IPS-15b (cell line): ENCODE data around the gene TMEM69.

Experiments
- H3K27me3 ChIP-seq: one replicate; pipeline ENCODE4 v1.6.1; 2013; ENCODE audit warnings: low read length; ENCODE audit not compliant: control insufficient read depth, insufficient read depth
- H3K36me3 ChIP-seq: one replicate; pipeline ENCODE4 v1.6.1; 2013; ENCODE audit warnings: low read length; ENCODE audit not compliant: control insufficient read depth, insufficient read depth
- H3K4me1 ChIP-seq: one replicate; pipeline ENCODE4 v1.6.1; 2013; ENCODE audit warnings: mild to moderate bottlenecking, low read length; ENCODE audit not compliant: control insufficient read depth, insufficient read depth
- H3K4me3 ChIP-seq: one replicate; pipeline ENCODE4 v1.5.1; 2013; ENCODE audit warnings: low read depth, low read length
- H3K9ac ChIP-seq: one replicate; pipeline ENCODE4 v1.6.1; 2013; ENCODE audit warnings: low read depth, mild to moderate bottlenecking, low read length
- H3K9me3 ChIP-seq: one replicate; pipeline ENCODE4 v1.6.1; 2013; ENCODE audit warnings: mild to moderate bottlenecking, low read length; ENCODE audit not compliant: control insufficient read depth, insufficient read depth

The TMEM69 gene

GRCh38 chr1:45687754-45688740, at the start of gene TMEM69:
TMEM69 (plus strand) TSS chr1:45688181; CDS start chr1:45691069, 2,888 bp downstream.
- Histone ChIP-seq H3K27me3 (no peaks in the 10 kb centered on the region), H3K4me3 (peak within 1 kb of the TSS; percentile 99), H3K36me3 (peaks cover under 1% of the 10 kb centered on the region), H3K9me3 (no peaks in the 10 kb centered on the region), H3K4me1 (no peaks in the 10 kb centered on the region), H3K9ac (peak within 1 kb of the TSS; percentile 93)

GRCh38 chr1:45640293-45640692, 47.7 kb upstream of the TMEM69 start:
- Histone ChIP-seq H3K27me3 (no peaks in the 10 kb centered on the region), H3K4me1 (no peaks in the 10 kb centered on the region), H3K36me3 (peaks cover 24% of the 10 kb centered on the region), H3K4me3 (no peak overlapping the region), H3K9ac (no peak overlapping the region), H3K9me3 (no peaks in the 10 kb centered on the region)

GRCh38 chr1:45643321-45643720, 44.7 kb upstream of the TMEM69 start:
- peaks cover 18% of the 10 kb centered on the region for H3K36me3 ChIP-seq
- H3K9ac ChIP-seq = no peak overlapping the region
- H3K4me1 ChIP-seq = no peaks in the 10 kb centered on the region
- no peak overlapping the region for H3K4me3 ChIP-seq
- H3K9me3 ChIP-seq = no peaks in the 10 kb centered on the region
- H3K27me3 ChIP-seq = no peaks in the 10 kb centered on the region

- Histone ChIP-seq H3K4me3 (no peak overlapping the region), H3K9me3 (no peaks in the 10 kb centered on the region), H3K27me3 (no peaks in the 10 kb centered on the region), H3K36me3 (peaks cover 18% of the 10 kb centered on the region), H3K4me1 (no peaks in the 10 kb centered on the region), H3K9ac (no peak overlapping the region)
Observed at GRCh38 chr1:45643978-45644377, 44.0 kb upstream of the TMEM69 start.

- H3K9ac ChIP-seq = no peak overlapping the region
- no peak overlapping the region for H3K4me3 ChIP-seq
- peaks cover 14% of the 10 kb centered on the region for H3K36me3 ChIP-seq
- no peaks in the 10 kb centered on the region for H3K4me1 ChIP-seq
- H3K27me3 ChIP-seq = no peaks in the 10 kb centered on the region
- H3K9me3 ChIP-seq = no peaks in the 10 kb centered on the region
Observed at GRCh38 chr1:45644661-45645060, 43.3 kb upstream of the TMEM69 start.

- Histone ChIP-seq H3K27me3 (no peaks in the 10 kb centered on the region), H3K9ac (no peak overlapping the region), H3K9me3 (no peaks in the 10 kb centered on the region), H3K36me3 (peaks cover 10% of the 10 kb centered on the region), H3K4me3 (no peak overlapping the region), H3K4me1 (no peaks in the 10 kb centered on the region)
Observed at GRCh38 chr1:45647248-45648021, 40.5 kb upstream of the TMEM69 start.

GRCh38 chr1:45654540-45655280, 33.3 kb upstream of the TMEM69 start:
- Histone ChIP-seq H3K4me1 (no peaks in the 10 kb centered on the region), H3K9me3 (no peaks in the 10 kb centered on the region), H3K9ac (no peak overlapping the region), H3K4me3 (no peak overlapping the region), H3K27me3 (no peaks in the 10 kb centered on the region), H3K36me3 (peaks cover 47% of the 10 kb centered on the region)

GRCh38 chr1:45656573-45657226, 31.3 kb upstream of the TMEM69 start:
- no peak overlapping the region for H3K9ac ChIP-seq
- no peaks in the 10 kb centered on the region for H3K27me3 ChIP-seq
- H3K4me3 ChIP-seq = no peak overlapping the region
- no peaks in the 10 kb centered on the region for H3K9me3 ChIP-seq
- H3K4me1 ChIP-seq = no peaks in the 10 kb centered on the region
- peaks cover 46% of the 10 kb centered on the region for H3K36me3 ChIP-seq

GRCh38 chr1:45658171-45658570, 29.8 kb upstream of the TMEM69 start:
- Histone ChIP-seq H3K4me3 (no peak overlapping the region), H3K27me3 (no peaks in the 10 kb centered on the region), H3K4me1 (no peaks in the 10 kb centered on the region), H3K36me3 (peaks cover 40% of the 10 kb centered on the region), H3K9ac (no peak overlapping the region), H3K9me3 (no peaks in the 10 kb centered on the region)

- Histone ChIP-seq H3K9me3 (no peaks in the 10 kb centered on the region), H3K9ac (no peak overlapping the region), H3K4me1 (no peaks in the 10 kb centered on the region), H3K27me3 (no peaks in the 10 kb centered on the region), H3K36me3 (peaks cover 39% of the 10 kb centered on the region), H3K4me3 (no peak overlapping the region)
Observed at GRCh38 chr1:45659222-45659621, 28.8 kb upstream of the TMEM69 start.

- H3K4me1 ChIP-seq = no peaks in the 10 kb centered on the region
- no peaks in the 10 kb centered on the region for H3K27me3 ChIP-seq
- H3K9ac ChIP-seq = no peak overlapping the region
- no peaks in the 10 kb centered on the region for H3K9me3 ChIP-seq
- no peak overlapping the region for H3K4me3 ChIP-seq
- H3K36me3 ChIP-seq = peaks cover 30% of the 10 kb centered on the region
Observed at GRCh38 chr1:45660336-45660735, 27.6 kb upstream of the TMEM69 start.
